GM12878 (cell line): Measurements from ENCODE around the gene RIT2. TPM values are rescaled to one million over a fixed set of nuclear protein-coding genes. Genes with fewer than 3 reads are reported as not detected.
"Not testable (repeated sequence)": the region's sequence is repeated elsewhere in the genome, so short reads cannot be mapped to it uniquely, and the experiment has no call there.

Experiments used
- ATAC-seq: fragments of 200-7000 bp; cut with Tn5 transposase; 3 replicates; pipeline ENCODE4 v1.9.1; 2020; ENCODE audit warnings: mild to moderate bottlenecking, moderate library complexity
- BruUV-seq: library from RNA; stranded (reverse); fragments of 400-500 nt; replicated peaks from 2 replicates; lab custom pipeline; 2021; lab: Mats Ljungman, UMichigan
- CTCF ChIA-PET: fragments of 300-600 bp; sonication (Branson Sonifier 250); formaldehyde crosslinking; extraction: SDS; loops from one replicate; lab custom pipeline; 2021; ENCODE audit warnings: inconsistent platforms; lab: Yijun Ruan, JAX
- POLR2A ChIA-PET: fragments of 350-600 bp; formaldehyde crosslinking; extraction: SDS; loops from one replicate; lab custom pipeline; 2021; ENCODE audit warnings: inconsistent platforms; lab: Charles Lee
- RAD21 ChIA-PET: fragments of 300-600 bp; sonication (Branson Sonifier 250); formaldehyde crosslinking; loops from one replicate; lab custom pipeline; 2023; ENCODE audit warnings: antibody characterized with exemption; ENCODE audit not compliant: unreplicated experiment; lab: Charles Lee
- SMC1A ChIA-PET: fragments of 300-600 bp; sonication (Branson Sonifier 250); formaldehyde crosslinking; loops from one replicate; lab custom pipeline; 2023; ENCODE audit not compliant: unreplicated experiment, uncharacterized antibody; lab: Charles Lee
- DNase-seq: peaks from one replicate; pipeline ENCODE4 v3.0.0-alpha.2; 2011; ENCODE audit warnings: low read depth, low spot score
- FAIRE-seq: peaks from 3 replicates; lab custom pipeline; 2011; peaks lifted over from hg19 to GRCh38; lab: Jason Lieb, UNC
- H2AFZ ChIP-seq: 2 replicates; pipeline ENCODE4 v1.6.0; 2011; ENCODE audit warnings: low read depth, low read length, control low read depth; ENCODE audit not compliant: control insufficient read depth
- H3K27ac ChIP-seq: 2 replicates; pipeline ENCODE4 v1.5.1; 2011; ENCODE audit warnings: control low read depth; ENCODE audit not compliant: control insufficient read depth, insufficient read depth
- H3K27me3 ChIP-seq, 2 experiments: replicated peaks in 1 of 2; 2 replicates each; pipeline versions ENCODE4 v1.6.0 to v1.6.1; 2011; ENCODE audit warnings: low read length in 1 of 2; ENCODE audit not compliant: control insufficient read depth in 2 of 2, insufficient read depth in 2 of 2
- H3K36me3 ChIP-seq, 2 experiments: 2 replicates each; pipeline ENCODE4 v1.5.1; 2011; ENCODE audit warnings: low read length in 1 of 2; ENCODE audit not compliant: control insufficient read depth in 2 of 2, insufficient read depth in 2 of 2
- H3K4me1 ChIP-seq: 2 replicates; pipeline ENCODE4 v1.6.1; 2011; ENCODE audit warnings: mild to moderate bottlenecking, low read length, moderate library complexity, mixed read lengths; ENCODE audit not compliant: control insufficient read depth, insufficient read depth
- H3K4me2 ChIP-seq: 2 replicates; pipeline ENCODE4 v1.6.0; 2011; ENCODE audit warnings: control low read depth; ENCODE audit not compliant: control insufficient read depth, insufficient read depth
- H3K4me3 ChIP-seq: fragments of 200-600 bp; sonication (generic); 2 replicates; pipeline ENCODE4 v1.5.1; 2016
- H3K79me2 ChIP-seq: 2 replicates; pipeline ENCODE4 v1.6.0; 2011; ENCODE audit warnings: low read length; ENCODE audit not compliant: control insufficient read depth, insufficient read depth
- H3K9ac ChIP-seq: 2 replicates; pipeline ENCODE4 v1.8.0; 2011; ENCODE audit warnings: low read length, control low read depth, mixed read lengths; ENCODE audit not compliant: control insufficient read depth, insufficient read depth
- H3K9me3 ChIP-seq: replicated peaks from 3 replicates; pipeline ENCODE4 v1.5.1; 2011; ENCODE audit warnings: mild to moderate bottlenecking, low read length; ENCODE audit not compliant: control insufficient read depth, insufficient read depth
- H4K20me1 ChIP-seq: 2 replicates; pipeline ENCODE4 v1.6.0; 2011; ENCODE audit not compliant: control insufficient read depth, insufficient read depth
- ATF2 ChIP-seq: IDR thresholded peaks from 2 replicates; pipeline ENCODE4 v1.6.1; 2012; ENCODE audit warnings: low read length, inconsistent platforms
- BRCA1 ChIP-seq: IDR thresholded peaks from 2 replicates; pipeline ENCODE4 v1.6.1; 2011; ENCODE audit warnings: low read depth, low read length, improper control_type of control experiment
- CHD1 ChIP-seq: IDR thresholded peaks from 2 replicates; pipeline ENCODE4 v1.6.1; 2012; ENCODE audit warnings: low read depth, low read length, improper control_type of control experiment
- HDAC6 ChIP-seq: fragments of 200-600 bp; sonication (generic); IDR thresholded peaks from one replicate; pipeline ENCODE4 v1.8.0; 2017; ENCODE audit warnings: antibody characterized with exemption; ENCODE audit not compliant: unreplicated experiment
- IKZF1 ChIP-seq: fragments of 450-650 bp; conservative IDR thresholded peaks from 2 replicates; pipeline ENCODE4 v1.6.1; 2017; ENCODE audit warnings: antibody characterized with exemption, mild to moderate bottlenecking
- MLLT1 ChIP-seq: fragments of 450-650 bp; IDR thresholded peaks from 2 replicates; pipeline ENCODE4 v1.6.1; 2016; ENCODE audit warnings: mild to moderate bottlenecking
- MYC ChIP-seq: IDR thresholded peaks from 2 replicates; pipeline ENCODE4 v1.6.1; 2011; ENCODE audit warnings: mild to moderate bottlenecking, low read length, moderate library complexity, inconsistent platforms; ENCODE audit not compliant: insufficient read depth, insufficient replicate concordance, insufficient read length, severe bottlenecking
- NFIC ChIP-seq: IDR thresholded peaks from 2 replicates; pipeline ENCODE4 v1.6.1; 2012; ENCODE audit warnings: low read depth, mild to moderate bottlenecking, inconsistent platforms, low read length, moderate library complexity
- POU2F2 ChIP-seq: IDR thresholded peaks from 3 replicates; pipeline ENCODE4 v1.6.1; 2011; ENCODE audit warnings: low read depth, mild to moderate bottlenecking, low read length, borderline replicate concordance
- SREBF2 ChIP-seq: IDR thresholded peaks from 2 replicates; pipeline ENCODE4 v1.6.1; 2012; ENCODE audit warnings: mild to moderate bottlenecking, low read length
- STAT1 ChIP-seq: fragments of 450-650 bp; conservative IDR thresholded peaks from 2 replicates; pipeline ENCODE4 v1.6.1; 2014; ENCODE audit warnings: antibody characterized with exemption, mild to moderate bottlenecking
- TCF12 ChIP-seq: IDR thresholded peaks from 2 replicates; pipeline ENCODE4 v1.6.1; 2011; ENCODE audit warnings: low read depth, mild to moderate bottlenecking, low read length
- USF2 ChIP-seq: IDR thresholded peaks from 2 replicates; pipeline ENCODE4 v1.6.1; 2011; ENCODE audit warnings: low read depth, low read length, improper control_type of control experiment, borderline replicate concordance
- ZNF622 ChIP-seq: fragments of 450-650 bp; IDR thresholded peaks from 2 replicates; pipeline ENCODE4 v1.6.1; 2017; ENCODE audit warnings: mild to moderate bottlenecking, inconsistent platforms
- WGBS: methylation state at CpG from one replicate; pipeline ENCODE4 v1.1.6; 2016; ENCODE audit warnings: low lambda C conversion rate; ENCODE audit not compliant: insufficient replicate concordance, insufficient coverage; ENCODE audit errors: missing lambda C conversion rate; 5-methylcytosine and 5-hydroxymethylcytosine counted together
- in situ Hi-C: fragments of 300-500 bp; cut with MboI; formaldehyde crosslinking; loops from 9 replicates; pipeline ENCODE4 v1.14.3; 2018; ENCODE audit warnings: mixed read lengths
- intact Hi-C: fragments of 100-400 bp; cut with micrococcal nuclease; formaldehyde crosslinking; loops from one replicate; pipeline ENCODE4 v1.14.2; 2022; ENCODE audit not compliant: unreplicated experiment
- polyA plus RNA-seq, 11 experiments: library from polyadenylated mRNA; depleted of rRNA in 4 of 11; unstranded in 6 of 11; stranded (reverse) in 5 of 11; fragments of >200 nt; fragmentation: Nextera tagmentation in 4 of 11; fragmentation: Illumina TruSeq in 1 of 11; extraction: Ambion mirVana in 4 of 11; extraction: Trizol in 1 of 11; gene quantifications; 1 replicate in 1 of 11; 2 replicates in 10 of 11; pipeline versions ENCODE4 v1.2.1 to v1.2.3, GENCODE V29; 2011 to 2016; ENCODE audit warnings: inconsistent platforms in 2 of 11, missing spikeins in 2 of 11, low read depth in 1 of 11
- total RNA-seq, 4 experiments: library from RNA; depleted of rRNA in 3 of 4; stranded (reverse); fragments of >200 nt in 3 of 4; fragmentation: Illumina TruSeq in 1 of 4; extraction: Trizol in 1 of 4; gene quantifications; 2 replicates each; pipeline versions ENCODE4 v1.2.1 to v1.2.3, GENCODE V29; 2013 to 2021

The RIT2 gene
- total and polyA plus RNA-seq, 10 of the 15 experiments (the other 5 are each of a cell fraction or from before 2014, with no cell fraction given): not detected

GRCh38 chr18:42798606-42799170 is 316.8 kb downstream of the RIT2 start:
- RAD21 ChIA-PET: no interaction called here
- no peaks in the 10 kb centered on the region for H3K4me1 ChIP-seq
- TF ChIP-seq MYC: no peak
- no peak for TF ChIP-seq CHD1
- no peak for TF ChIP-seq ATF2
- no peak for TF ChIP-seq IKZF1
- TF ChIP-seq BRCA1: no peak
- TF ChIP-seq STAT1: no peak
- TF ChIP-seq NFIC: no peak
- no peak for TF ChIP-seq HDAC6
- TF ChIP-seq USF2: no peak
- TF ChIP-seq SREBF2: no peak
- no peak for TF ChIP-seq POU2F2
- no peak for TF ChIP-seq ZNF622
- TF ChIP-seq MLLT1: no peak
- no peak for TF ChIP-seq TCF12
- no peak overlapping the region for H3K4me2 ChIP-seq
- H3K9ac ChIP-seq: no peak overlapping the region
- POLR2A ChIA-PET: no interaction called here
- intact Hi-C loops: no loop called here
- CTCF ChIA-PET: no interaction called here
- in situ Hi-C loops: no loop called here
- no peaks in the 10 kb centered on the region for H3K9me3 ChIP-seq
- ATAC-seq (no peak), FAIRE-seq (no peak), DNase-seq (no peak)
- H4K20me1 ChIP-seq: no peaks in the 10 kb centered on the region
- no TSS peak for BruUV-seq
- no peak overlapping the region for H3K4me3 ChIP-seq
- H3K79me2 ChIP-seq: no peaks in the 10 kb centered on the region
- H2AFZ ChIP-seq: no peak overlapping the region
- no peak overlapping the region for H3K27ac ChIP-seq
- no peaks in the 10 kb centered on the region for H3K27me3 ChIP-seq
- 35% methylated on average over 1 of the region's 1 CpG for WGBS
- SMC1A ChIA-PET: no interaction called here
- H3K36me3 ChIP-seq: no peaks in the 10 kb centered on the region

GRCh38 chr18:42795213-42795789 is 320.2 kb downstream of the RIT2 start:
- H3K79me2 ChIP-seq, H3K9me3 ChIP-seq, H3K27ac ChIP-seq, ATAC-seq, DNase-seq, H3K4me1 ChIP-seq, H4K20me1 ChIP-seq, FAIRE-seq, H3K36me3 ChIP-seq, H3K4me2 ChIP-seq, H3K27me3 ChIP-seq, H2AFZ ChIP-seq, SMC1A ChIA-PET, H3K9ac ChIP-seq, RAD21 ChIA-PET, POLR2A ChIA-PET, H3K4me3 ChIP-seq, in situ Hi-C loops, intact Hi-C loops, BruUV-seq, CTCF ChIA-PET: not testable (repeated sequence)
- 77% methylated on average over 26 of the region's 33 CpGs for WGBS
